GM19238 (cell line): Measurements from ENCODE around the gene COQ5.
"Not testable (repeated sequence)": the region's sequence is repeated elsewhere in the genome, so short reads cannot be mapped to it uniquely, and the experiment has no call there.

ENCODE experiments used
- DNase-seq: peaks from one replicate; pipeline ENCODE4 v3.0.0; 2011; ENCODE audit warnings: low spot score; ENCODE audit not compliant: insufficient read length

Gene COQ5

GRCh38 chr12:120528861-120529525 lies at the start of gene COQ5:
TSS of gene COQ5 (minus strand) at chr12:120529158. CDS start at chr12:120529141, 17 bp downstream.
- DNase-seq = peak; percentile 75

GRCh38 chr12:120574106-120574505 lies 45.1 kb upstream of the COQ5 start:
- DNase-seq = no peak

- DNase-seq = no peak
These were observed 44.6 kb upstream of the COQ5 start for GRCh38 chr12:120573560-120573959.

GRCh38 chr12:120571299-120571698 lies 42.3 kb upstream of the COQ5 start:
- no peak for DNase-seq

- no peak for DNase-seq
These were observed 34.5 kb upstream of the COQ5 start for GRCh38 chr12:120563495-120563894.

- no peak for DNase-seq
These were observed 33.9 kb upstream of the COQ5 start for GRCh38 chr12:120562906-120563305.

- DNase-seq = no peak
These were observed 28.6 kb upstream of the COQ5 start for GRCh38 chr12:120557589-120557988.

GRCh38 chr12:120554678-120555077 lies 25.7 kb upstream of the COQ5 start:
- no peak for DNase-seq

GRCh38 chr12:120546050-120546386 lies 17.1 kb upstream of the COQ5 start:
- DNase-seq = no peak

- DNase-seq = no peak
These were observed 15.7 kb upstream of the COQ5 start for GRCh38 chr12:120544691-120545090.

- DNase-seq = no peak
These were observed 13.2 kb upstream of the COQ5 start for GRCh38 chr12:120542166-120542565.

- DNase-seq = no peak
These were observed 11.5 kb upstream of the COQ5 start for GRCh38 chr12:120540445-120540844.

- no peak for DNase-seq
These were observed 10.3 kb upstream of the COQ5 start for GRCh38 chr12:120539303-120539702.

- no peak for DNase-seq
These were observed 9.6 kb upstream of the COQ5 start for GRCh38 chr12:120538281-120539156.

GRCh38 chr12:120537856-120538220 lies 8.9 kb upstream of the COQ5 start:
- no peak for DNase-seq

- DNase-seq = no peak
These were observed 7.3 kb upstream of the COQ5 start for GRCh38 chr12:120536064-120536791.

GRCh38 chr12:120534703-120535655 lies 6.0 kb upstream of the COQ5 start:
- peak; percentile 53 for DNase-seq

- DNase-seq = peak; percentile 73
These were observed 5.3 kb upstream of the COQ5 start, which contains the start of gene RNF10 for GRCh38 chr12:120534203-120534702. TSS of gene RNF10 (plus strand) at chr12:120534356. CDS start at chr12:120534812, 456 bp downstream.

- no peak for DNase-seq
These were observed 3.8 kb upstream of the COQ5 start for GRCh38 chr12:120532701-120533238.

- not testable (repeated sequence) for DNase-seq
These were observed 1.4 kb upstream of the COQ5 start for GRCh38 chr12:120530418-120530761.
